Activated naive CD4-positive, alpha-beta T cell (primary cell): ENCODE data around the gene TRIP6.

ENCODE experiments used
- DNase-seq, 4 experiments: peaks; one replicate each; lab custom pipeline; 2025; lab: John Stamatoyannopoulos, UW

TRIP6 gene

DNA sequence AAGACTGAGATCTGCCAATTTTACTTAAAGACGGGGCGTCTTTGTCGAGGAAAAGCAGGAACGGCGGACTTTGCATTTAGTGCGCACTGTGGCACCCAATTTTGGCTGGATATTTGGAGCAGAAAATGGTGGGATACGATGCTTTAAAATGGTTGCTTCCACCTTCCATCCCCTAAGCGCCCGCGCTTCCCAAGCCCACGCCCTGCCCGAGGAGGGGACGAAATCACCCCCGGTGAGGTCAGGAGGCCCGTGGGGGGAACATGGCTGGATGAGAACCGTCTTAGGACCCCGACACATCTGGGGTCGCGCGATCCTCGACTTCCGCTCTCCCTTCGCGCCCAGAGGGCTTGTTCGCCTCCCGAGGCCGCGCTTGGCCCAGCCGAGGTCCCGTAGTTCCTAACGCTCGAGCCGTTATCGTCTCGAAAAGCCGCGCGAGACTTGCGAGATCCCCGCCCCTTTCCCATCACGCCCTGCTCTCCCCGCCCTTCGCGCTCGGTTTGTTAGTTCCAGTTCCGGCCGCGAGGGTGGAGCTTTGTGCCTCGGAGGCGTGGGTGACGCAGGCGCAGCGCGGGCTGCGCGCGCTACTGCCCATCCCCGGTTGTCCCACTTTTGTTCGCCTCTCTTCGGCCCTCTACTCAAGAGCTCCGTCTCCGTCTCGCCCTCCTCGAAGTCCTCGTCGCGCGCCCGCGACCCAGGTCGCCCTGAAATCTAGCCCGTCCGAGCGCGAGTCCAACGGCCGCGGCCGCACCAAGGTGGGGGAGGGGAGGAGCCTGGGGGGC lies 7.6 kb downstream of the TRIP6 start, which contains the start of gene SRRT:
Gene SRRT (plus strand): TSS at position 527 of the 779 bp plus-strand sequence. CDS start 488 bp downstream, outside the sequence.
- DNase-seq = peak; percentile 95 to 98 (median 96)

DNA sequence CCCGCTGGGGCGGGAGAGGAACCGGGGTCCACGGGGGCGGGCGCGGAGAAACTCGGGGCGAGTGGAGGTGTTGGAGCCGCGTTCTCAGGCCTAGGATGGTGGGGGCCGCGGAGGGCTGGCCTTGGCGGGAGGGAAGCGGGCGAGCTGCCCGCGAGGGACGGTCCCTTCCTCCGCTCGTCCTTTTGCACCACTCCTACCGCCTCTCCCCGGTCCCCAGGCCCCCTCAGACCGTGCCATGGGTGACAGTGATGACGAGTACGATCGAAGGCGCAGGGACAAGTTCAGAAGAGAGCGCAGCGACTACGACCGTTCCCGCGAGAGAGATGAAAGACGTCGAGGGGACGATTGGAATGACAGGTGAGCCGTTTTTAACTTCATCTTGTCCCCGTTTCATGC lies 8.2 kb downstream of the TRIP6 start:
- DNase-seq = peak in 2 of 4 experiments; percentile 40 to 58

DNA sequence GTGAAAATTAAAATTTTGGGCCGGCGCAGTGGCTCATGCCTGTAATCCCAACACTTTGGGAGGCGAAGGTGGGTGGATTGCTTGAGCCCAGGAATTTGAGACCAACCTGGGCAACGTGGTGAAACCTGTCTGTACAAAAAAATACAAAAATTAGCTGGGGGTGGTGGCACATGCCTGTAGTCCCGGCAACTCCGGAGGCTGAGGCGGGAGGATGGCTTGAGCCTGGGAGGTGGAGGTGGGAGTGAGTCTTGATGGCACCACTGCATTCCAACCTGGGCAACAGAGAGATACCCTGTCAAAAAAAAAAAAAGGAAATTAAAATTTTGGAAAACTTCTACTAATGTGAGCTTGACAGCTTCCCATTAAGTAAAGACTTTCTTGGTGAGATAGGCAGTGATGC lies 10.8 kb downstream of the TRIP6 start:
- no peak for DNase-seq

DNA sequence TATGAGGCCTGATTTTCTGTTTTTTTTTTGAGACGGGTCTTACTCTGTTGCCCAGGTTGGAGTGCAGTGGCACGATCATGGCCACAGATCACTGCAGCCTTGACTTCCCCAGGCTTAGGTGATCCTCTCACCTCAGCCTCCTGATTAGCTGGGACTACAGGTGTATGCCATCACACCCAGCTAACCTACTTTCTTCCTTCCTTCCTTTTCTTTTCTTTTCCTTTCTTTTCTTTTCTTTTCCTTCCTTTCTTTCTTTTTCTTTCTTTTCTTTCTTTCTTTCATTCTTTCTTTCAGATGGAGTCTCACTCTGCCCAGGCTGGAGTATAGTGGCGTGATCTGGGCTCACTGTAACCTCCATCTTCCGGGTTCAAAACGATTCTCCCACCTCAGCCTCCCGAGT lies 11.5 kb downstream of the TRIP6 start:
- no peak for DNase-seq

DNA sequence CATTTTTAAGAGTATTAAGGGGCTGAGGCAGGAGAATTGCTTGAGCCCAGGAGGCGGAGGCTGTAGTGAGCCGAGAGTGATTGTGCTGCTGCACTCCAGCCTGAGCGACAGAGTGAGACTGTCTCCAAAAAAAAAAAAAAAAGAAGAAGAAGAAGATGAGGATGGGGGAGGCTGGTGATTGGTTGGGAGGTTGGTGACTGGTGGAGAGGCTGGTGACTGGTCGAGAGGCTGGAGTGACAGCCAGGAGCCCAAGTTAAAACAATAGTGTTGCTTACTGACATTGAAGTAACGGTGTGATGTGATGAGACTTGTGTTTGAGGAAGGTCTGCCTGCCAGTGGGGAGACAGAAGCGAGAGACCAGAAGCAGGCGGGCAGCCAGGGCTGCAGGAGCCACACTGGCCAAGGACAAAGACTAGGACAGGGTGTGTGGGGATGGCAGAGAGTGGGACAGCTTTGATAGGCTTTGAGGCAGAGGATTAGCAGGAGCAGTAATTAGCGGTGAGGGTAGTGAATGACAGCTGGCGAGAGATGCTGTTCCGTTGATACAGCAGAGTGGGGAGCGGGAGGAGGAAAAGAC lies 12.6 kb downstream of the TRIP6 start:
- DNase-seq = no peak

DNA sequence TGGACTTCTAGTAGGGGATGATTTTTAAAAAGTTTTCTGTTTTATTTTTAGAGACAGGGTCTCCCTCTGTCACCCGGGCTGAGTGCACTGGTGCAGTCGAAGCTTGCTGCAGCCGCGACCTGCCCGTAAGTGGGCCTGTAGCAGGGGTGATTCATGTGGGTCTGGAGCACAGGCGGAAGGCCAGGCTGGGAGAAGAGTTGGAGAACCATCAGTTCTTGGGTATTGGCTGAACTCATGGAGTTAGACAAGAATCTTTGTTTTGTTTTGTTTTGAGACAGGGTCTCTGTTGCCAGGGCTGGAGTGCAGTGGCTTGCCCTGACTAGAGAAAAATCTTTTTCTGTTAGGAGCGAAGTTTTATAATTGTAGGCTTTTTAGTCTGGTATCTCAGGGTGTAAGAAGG lies 13.5 kb downstream of the TRIP6 start:
- DNase-seq = no peak

DNA sequence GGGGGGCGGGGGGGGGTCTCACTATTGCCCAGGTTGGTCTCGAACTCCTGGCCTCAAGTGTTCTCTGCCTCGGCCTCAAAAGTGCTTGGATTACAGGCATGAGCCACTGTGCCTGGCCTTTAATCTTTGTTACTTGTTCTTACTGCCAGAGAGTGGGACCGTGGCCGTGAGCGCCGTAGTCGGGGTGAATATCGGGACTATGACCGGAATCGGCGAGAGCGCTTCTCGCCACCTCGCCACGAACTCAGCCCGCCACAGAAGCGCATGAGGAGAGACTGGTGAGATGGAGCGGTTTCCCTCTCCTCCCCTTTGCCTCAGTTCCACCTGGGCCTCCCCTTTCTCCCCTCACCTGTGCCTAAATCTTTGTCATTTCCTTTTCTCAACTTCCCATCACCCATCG lies 13.9 kb downstream of the TRIP6 start:
- no peak for DNase-seq

DNA sequence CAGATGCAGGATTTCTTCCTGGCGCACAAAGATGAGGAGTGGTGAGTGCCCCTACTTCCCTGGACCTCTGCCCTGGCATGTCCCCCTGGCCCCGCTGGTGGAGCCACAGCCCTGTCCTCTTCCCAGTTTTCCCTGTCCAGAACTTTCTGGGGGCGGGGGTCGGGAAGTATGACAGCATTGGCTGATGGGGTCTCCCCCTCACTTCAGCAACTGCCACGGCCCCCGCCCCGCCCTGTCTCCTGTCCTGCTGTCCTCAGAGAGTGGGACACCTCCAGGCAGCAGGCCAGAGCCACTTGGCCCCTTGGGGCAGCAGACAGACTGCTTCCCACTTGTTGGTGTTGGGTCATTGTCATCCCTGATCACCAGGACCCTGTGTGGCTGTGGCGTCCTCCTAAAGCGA lies 15.0 kb downstream of the TRIP6 start:
- DNase-seq = no peak

DNA sequence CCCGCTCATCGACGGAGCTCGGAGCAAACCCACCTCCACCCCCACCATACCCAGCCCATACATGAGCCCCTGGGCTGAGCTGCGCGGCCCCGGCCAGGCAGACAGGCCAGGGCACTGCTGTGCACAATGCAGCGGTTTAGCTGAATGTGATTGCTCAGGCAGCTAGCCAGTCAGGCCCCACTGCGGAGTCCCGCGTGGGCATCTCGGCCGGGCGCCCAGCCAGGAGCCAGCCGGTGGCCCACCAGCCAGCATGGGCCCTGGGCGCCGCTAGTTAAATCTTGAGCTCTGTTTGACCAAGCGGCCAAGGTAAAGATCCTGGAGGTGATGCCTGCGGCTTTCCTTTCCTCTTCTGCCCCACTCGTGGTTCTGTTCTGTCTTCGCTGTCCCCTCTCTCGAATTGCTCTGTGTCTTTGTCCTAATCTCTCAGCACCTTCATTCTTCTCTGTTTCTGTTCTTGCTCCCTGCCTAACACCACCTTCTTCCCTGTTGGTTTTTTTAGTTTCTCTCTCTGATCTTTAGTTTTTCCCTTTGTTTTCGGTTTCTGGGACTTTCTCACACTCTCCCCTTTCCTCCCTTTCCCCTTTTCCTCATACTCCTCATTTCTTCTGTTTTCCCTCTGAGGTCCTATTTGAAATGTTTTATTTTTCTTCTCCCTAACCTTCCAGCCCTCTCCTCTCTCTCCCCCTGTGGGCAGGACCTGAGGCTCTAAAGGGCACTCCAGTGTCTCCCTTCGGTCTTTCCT lies 15.8 kb downstream of the TRIP6 start:
- no peak for DNase-seq

DNA sequence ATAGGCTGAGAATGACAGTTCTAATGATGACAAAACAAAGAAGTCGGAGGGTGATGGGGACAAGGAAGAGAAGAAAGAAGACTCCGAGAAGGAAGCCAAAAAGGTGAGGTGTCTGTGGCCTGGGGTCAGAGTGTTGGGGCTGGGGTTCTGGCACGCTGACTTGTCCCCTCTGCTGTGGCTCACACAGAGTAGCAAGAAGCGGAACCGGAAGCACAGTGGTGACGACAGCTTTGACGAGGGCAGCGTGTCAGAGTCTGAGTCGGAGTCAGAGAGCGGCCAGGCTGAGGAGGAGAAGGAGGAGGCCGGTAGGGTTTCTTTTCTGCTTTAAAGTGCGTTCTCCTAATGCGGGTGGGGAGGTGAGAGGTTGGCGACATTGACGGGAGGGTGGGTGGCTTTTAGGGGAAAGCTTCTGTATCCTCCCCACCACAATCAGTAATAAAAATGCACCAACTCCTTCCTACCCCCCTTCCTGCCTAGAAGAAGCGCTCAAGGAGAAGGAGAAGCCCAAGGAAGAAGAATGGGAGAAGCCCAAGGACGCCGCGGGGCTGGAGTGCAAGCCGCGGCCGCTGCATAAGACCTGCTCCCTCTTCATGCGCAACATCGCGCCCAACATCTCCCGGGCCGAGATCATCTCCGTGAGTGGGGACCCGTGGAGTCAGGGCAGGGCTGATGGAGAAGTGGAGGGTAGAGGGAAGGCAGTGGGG lies 17.7 kb downstream of the TRIP6 start:
- no peak for DNase-seq

DNA sequence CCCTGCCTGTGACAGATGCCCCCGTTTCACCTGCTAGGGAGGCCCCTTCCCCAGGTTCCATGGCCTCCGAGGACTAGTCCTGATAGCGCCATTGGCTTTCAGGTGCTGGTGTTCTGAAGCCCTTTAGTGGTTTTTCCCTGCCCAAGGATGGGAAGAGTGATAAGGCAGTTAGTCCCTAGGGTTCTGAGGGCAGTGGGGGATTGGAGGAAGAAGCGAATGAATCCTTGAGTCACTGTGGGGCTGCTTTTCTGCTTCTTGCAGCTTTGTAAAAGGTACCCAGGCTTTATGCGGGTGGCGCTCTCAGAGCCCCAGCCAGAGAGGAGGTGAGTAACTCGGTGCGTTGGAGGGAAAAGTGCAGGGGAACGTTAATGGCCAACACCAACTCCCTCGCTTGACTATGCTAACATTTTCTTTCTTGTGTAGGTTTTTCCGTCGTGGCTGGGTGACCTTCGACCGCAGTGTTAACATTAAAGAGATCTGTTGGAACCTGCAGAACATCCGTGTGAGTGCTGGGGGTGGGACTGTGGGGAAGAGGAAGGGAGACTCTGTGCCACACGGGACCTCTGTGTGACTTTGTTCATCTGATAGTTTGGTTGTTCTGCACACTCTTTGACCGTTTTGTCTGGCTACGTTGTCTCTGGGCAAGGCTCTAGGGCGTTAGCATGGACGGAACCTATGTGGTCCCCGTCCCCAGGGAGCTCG lies 18.4 kb downstream of the TRIP6 start:
- no peak for DNase-seq

DNA sequence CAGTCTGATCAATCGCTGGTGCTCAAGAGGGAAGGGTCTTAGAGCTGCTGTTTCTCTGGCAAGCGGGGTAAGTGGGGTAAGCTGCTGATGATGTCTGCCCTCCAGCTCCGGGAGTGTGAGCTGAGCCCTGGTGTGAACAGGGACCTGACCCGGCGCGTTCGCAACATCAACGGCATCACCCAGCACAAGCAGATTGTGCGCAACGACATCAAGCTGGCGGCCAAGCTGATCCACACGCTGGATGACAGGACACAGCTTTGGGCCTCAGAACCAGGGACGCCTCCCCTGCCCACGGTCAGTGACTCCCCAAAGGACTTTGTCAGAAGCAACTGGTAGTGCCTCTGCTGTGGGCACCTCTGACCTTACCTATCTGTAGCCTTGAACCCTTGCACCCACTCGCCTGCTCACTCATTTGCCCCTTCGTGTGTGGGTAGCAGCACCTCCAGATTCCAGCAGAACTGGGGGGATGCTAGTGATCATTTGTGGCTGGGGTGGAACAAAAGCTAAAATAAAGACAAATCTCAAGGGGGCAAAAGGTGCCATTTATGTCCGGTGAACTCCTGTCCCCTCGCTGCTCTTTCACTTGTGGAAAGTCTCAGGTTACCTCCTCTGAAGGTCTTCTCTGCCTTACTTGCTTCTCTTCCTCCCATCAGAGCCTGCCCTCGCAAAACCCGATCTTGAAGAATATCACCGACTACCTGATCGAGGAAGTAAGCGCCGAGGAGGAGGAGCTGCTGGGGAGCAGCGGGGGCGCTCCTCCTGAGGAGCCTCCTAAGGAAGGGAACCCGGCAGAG lies 19.2 kb downstream of the TRIP6 start:
- DNase-seq = no peak

DNA sequence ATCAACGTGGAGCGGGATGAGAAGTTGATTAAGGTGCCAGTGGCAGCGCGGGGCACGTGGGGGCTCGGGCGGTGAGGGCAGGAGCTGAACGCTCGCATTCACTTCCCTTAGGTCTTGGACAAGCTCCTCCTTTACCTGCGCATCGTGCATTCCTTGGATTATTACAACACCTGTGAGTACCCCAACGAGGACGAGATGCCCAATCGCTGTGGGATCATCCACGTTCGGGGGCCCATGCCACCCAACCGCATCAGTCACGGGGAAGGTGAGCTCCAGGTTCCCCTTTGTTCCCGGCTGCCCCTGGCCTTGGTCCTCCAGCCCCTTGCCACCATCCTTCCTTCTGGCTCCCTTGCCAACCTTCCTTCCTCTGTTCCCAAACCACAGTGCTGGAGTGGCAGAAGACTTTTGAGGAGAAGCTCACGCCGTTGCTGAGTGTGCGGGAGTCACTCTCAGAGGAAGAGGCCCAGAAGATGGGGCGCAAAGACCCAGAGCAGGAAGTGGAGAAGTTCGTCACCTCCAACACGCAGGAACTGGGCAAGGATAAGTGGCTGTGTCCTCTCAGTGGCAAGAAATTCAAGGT lies 19.8 kb downstream of the TRIP6 start:
- DNase-seq = no peak

DNA sequence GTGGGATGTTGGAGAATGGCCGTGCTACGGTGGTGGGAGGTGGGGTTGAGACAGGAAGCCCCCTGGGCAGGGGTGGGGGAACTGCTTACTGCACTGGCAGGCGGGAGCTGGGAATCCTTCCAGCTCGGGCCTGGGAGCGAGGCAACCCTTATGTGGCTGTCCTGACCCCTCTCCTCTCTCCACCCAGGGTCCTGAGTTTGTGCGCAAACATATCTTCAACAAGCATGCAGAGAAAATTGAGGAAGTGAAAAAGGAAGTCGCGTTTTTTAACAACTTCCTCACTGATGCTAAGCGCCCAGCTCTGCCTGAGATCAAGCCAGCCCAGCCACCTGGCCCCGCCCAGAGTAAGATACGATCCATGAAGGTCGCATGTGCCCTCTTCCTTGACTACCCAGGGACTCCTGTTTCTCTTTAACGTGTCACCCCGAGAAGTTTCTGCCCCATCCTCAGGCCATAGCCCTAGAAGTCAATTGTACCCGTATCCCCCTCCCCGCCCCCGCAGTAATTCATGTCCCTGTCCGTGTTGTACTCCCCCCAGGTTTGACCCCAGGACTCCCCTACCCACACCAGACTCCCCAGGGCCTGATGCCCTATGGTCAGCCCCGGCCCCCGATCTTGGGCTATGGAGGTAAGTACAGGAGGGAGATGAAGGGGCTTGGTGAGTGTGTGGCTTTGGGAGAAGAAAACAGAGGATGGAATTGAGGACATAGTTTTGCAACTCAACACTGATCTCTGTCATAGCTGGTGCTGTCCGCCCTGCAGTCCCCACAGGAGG lies 20.5 kb downstream of the TRIP6 start:
- peak in 2 of 4 experiments; percentile 9 to 42 for DNase-seq

DNA sequence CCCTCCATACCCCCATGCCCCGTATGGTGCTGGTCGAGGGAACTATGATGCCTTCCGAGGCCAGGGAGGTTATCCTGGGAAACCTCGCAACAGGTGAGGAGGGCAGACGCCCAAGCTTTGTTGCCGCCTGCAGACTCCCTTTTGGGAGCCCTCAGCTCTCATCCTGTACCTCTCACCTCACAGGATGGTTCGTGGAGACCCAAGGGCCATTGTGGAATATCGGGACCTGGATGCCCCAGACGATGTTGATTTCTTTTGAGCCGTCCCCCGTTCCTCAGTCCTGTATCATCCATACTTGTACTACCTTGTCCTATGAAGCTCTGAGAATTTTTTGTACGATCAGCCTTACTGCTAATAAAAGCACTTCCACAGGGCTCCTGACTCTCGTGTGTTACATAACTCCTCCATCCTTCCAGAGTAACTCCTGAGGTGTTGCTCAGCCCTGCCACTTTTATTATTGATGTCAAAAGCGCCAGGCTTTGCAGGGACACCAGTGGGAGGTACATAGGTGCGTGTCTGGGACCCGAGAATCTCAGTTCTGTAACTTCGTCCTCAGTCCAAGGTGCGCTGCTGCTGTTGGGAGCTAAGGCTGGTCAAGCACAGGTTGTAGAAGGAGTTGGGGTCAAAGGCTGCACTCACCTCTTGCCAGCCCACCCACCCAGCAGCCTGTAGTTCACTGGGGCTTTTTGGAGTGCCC lies 21.3 kb downstream of the TRIP6 start:
- DNase-seq = no peak

DNA sequence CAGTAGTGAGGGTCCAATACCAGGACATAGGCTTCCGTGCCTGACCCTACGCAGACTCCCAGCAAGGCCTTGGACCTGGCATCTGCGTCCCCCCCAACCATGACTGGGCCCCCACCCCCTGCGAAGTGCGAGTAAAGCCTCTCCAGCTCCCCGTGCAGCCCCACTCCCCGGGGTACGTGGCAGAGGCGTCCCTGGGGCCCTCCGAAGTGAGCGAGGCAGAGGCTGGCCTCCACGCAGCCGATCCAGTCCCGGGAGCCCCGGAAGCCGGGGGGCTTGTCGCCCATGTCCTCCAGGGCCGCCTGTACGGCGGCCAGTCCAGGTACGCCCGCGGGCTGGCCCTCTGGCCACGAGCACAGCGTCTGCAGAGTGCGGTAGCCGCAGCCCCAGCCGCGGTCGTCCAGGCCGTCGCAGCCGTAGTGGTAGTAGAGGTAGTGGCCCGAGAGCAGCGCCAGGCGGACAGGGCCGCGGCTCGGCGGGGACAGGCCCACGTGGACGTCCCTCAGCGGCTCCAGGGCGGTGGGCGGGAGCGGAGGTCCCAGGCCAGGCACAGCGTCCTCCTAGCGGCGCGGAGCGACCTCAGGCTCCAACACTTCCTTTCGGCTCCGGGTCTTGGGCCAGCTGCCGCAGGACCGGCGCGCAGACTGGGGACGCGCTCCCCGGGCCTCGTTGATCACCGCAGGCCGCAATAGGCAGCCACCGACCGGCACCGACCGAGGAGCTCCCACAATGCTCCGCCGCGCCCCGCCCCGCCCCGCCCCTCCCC lies 22.0 kb downstream of the TRIP6 start, which contains the start of gene UFSP1:
Gene UFSP1 (minus strand): TSS at position 728 of the 763 bp plus-strand sequence. CDS start 444 bp downstream, at position 284.
- DNase-seq = no peak

DNA sequence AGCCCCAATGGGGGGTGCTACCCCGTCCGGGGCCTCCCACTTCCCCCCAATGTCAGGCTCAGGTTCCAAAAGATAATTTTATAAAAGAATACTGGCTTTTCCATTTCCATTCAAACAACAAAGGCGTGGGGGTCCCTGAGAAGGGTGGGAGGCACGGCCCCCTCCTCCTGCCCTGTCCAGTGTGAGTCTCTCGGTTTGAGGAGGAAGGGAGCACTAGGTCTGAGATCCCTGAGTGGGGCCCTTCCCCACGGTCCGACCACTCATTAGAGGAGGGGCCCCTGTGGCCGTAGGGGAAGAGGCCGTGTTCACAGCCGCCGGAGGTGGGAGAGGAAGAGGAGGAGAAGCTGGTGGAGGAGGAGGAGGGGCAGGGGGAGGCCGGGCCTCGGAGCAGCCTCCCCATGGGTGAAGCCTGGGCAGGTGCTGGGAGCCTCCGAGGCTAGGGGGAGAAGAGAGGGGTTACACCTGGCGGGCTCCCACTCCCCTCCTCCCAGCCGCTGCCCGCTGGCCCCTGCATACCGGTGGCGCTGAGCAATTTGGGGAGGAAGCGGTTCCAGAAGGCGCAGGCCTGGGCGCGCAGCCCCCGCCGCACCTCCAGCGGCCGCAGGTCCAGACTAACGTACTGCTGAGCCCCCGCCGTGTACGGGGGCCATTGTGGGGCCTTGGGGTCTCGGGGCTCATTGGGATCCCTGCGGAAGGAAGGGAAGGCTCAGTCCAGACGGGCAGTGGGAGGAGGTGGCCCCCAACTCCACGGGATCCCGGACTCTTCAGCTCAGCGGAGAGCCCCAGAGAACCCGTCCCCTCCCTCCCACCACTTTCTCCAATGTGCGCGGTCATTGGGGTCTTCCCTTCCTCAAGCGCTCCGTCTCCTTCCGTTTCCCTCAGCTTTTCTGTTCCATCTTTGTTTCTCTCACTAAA lies 23.7 kb downstream of the TRIP6 start:
- no peak for DNase-seq
